Mucosa of descending colon (tissue), 3 donors: Measurements from ENCODE around the gene CARD19. TPM values are rescaled to one million over a fixed set of nuclear protein-coding genes. Genes with fewer than 3 reads are reported as not detected.

ENCODE experiments used
- ATAC-seq: fragments of 200-7000 bp; cut with Tn5 transposase; one replicate; pipeline ENCODE4 v1.9.1; 2020; ENCODE audit warnings: mild to moderate bottlenecking, moderate library complexity
- DNase-seq, 3 donors: peaks; one replicate each; pipeline ENCODE4 v3.0.0-alpha.2; 2020
- H3K36me3 ChIP-seq: fragments of 200-600 bp; one replicate; pipeline ENCODE4 v1.8.0; 2021; ENCODE audit warnings: low read depth, mild to moderate bottlenecking
- H3K4me1 ChIP-seq: fragments of 200-600 bp; one replicate; pipeline ENCODE4 v1.8.0; 2021; ENCODE audit warnings: low read depth, mild to moderate bottlenecking
- H3K4me3 ChIP-seq: fragments of 200-600 bp; one replicate; pipeline ENCODE4 v1.8.0; 2021; ENCODE audit warnings: mild to moderate bottlenecking
- H3K9me3 ChIP-seq: fragments of 200-600 bp; one replicate; pipeline ENCODE4 v1.8.0; 2021; ENCODE audit warnings: mild to moderate bottlenecking
- CTCF ChIP-seq: fragments of 200-600 bp; IDR thresholded peaks from one replicate; pipeline ENCODE4 v1.8.0; 2022; ENCODE audit warnings: antibody characterized with exemption, mild to moderate bottlenecking
- intact Hi-C, 2 donors: fragments of 100-400 bp; cut with DNase I in 1 of 2; cut with micrococcal nuclease in 1 of 2; formaldehyde crosslinking; loops; one replicate each; pipeline versions ENCODE4 v1.11.0 to v1.11.1; 2022; cut with DNase I, micrococcal nuclease
- total RNA-seq, 3 donors: library from RNA; stranded (reverse); fragmentation: NEBNext Ultra II Directional in 2 of 3; extraction: Animal tissue kit (Norgen Biotek cat#: 25700) in 2 of 3; gene quantifications; one replicate each; pipeline versions ENCODE4 v1.2.1 to v1.2.4, GENCODE V29; 2021 to 2023
- donor health status: DM: no; HTN: no; CAD: no; lungs with moderate emphysema.
- donor health status: DM: no; HTN: no; CAD: no.
- donor health status: DM: no; HTN: yes; CAD: no.

The CARD19 gene
- total RNA-seq, 3 donors from 2014 or later, result 39.1 to 47.8 (median 44.2) TPM

- intact Hi-C loops, result no loop called here
- DNase-seq, result peak; percentile 44 to 70 (median 59)
- Histone ChIP-seq H3K4me1 (peaks cover 29% of the 10 kb centered on the region), H3K9me3 (no peaks in the 10 kb centered on the region), H3K4me3 (peak overlapping the region; percentile 47), H3K36me3 (no peaks in the 10 kb centered on the region)
- TF ChIP-seq CTCF, result no peak
- ATAC-seq, result peak; percentile 1
Measured at GRCh38 chr9:93132946-93133680, 37.1 kb downstream of the CARD19 start.

DNA sequence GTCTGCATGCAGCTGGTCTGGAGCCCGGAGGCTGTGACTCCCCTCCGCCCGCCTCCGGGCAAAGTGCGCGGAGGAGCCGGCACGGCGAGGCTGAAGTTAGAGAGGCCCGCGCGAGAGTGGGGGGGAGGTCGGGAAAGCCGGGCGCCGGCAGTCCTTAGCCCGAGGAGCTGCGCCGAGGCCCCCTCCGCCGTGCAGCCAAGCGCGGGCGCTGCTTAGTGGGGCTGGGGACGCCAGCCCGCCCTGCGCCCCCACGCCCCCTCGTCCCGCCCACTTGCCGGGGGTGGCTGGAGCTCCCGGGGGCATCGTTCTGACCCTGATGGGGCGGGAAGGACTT, 37.6 kb downstream of the CARD19 start:
- Histone ChIP-seq H3K9me3 (no peaks in the 10 kb centered on the region), H3K36me3 (no peaks in the 10 kb centered on the region), H3K4me1 (peaks cover 29% of the 10 kb centered on the region), H3K4me3 (peak overlapping the region; percentile 47)
- ATAC-seq (peak; percentile 78), DNase-seq (peak; percentile 80 to 86 (median 83))
- intact Hi-C loops, result no loop called here
- no peak for TF ChIP-seq CTCF

GRCh38 chr9:93134015-93134739, 38.2 kb downstream of the CARD19 start, which contains the start of gene NINJ1:
NINJ1 (minus strand) TSS chr9:93134251; CDS start chr9:93134217, 34 bp downstream.
- DNase-seq (peak; percentile 72 to 86 (median 85)), ATAC-seq (peak; percentile 90)
- intact Hi-C loops, result no loop called here
- H3K9me3 ChIP-seq, result no peaks in the 10 kb centered on the region
- H3K4me1 ChIP-seq, result peaks cover 29% of the 10 kb centered on the region
- no peaks in the 10 kb centered on the region for H3K36me3 ChIP-seq
- peak within 1 kb of the TSS; percentile 47 for H3K4me3 ChIP-seq
- TF ChIP-seq CTCF, result no peak

- H3K4me1 ChIP-seq, result peaks cover 29% of the 10 kb centered on the region
Measured at GRCh38 chr9:93134740-93135444, 38.9 kb downstream of the CARD19 start.

More at GRCh38 chr9:93134740-93135444, 38.9 kb downstream of the CARD19 start:
- no peaks in the 10 kb centered on the region for H3K9me3 ChIP-seq
- intact Hi-C loops, result no loop called here
- peak overlapping the region; percentile 47 for H3K4me3 ChIP-seq
- ATAC-seq (no peak), DNase-seq (peak in 2 of 3 donors; percentile 33 to 52)
- H3K36me3 ChIP-seq, result no peaks in the 10 kb centered on the region
- no peak for TF ChIP-seq CTCF
